H9 (cell line): ENCODE results near the gene MAPKAP1. TPM values are rescaled to one million over a fixed set of nuclear protein-coding genes. Genes with fewer than 3 reads are reported as not detected.

Experiments used
- DNase-seq: peaks from one replicate; pipeline ENCODE4 v3.0.0-alpha.2; 2017
- H2AFZ ChIP-seq: one replicate; pipeline ENCODE4 v1.6.1; 2013; ENCODE audit warnings: mild to moderate bottlenecking, low read length, control low read depth, moderate library complexity
- H2AK5ac ChIP-seq: 2 replicates; pipeline ENCODE4 v1.6.1; 2013; ENCODE audit warnings: low read length, control low read depth, mixed read lengths; ENCODE audit not compliant: insufficient read length
- H2BK120ac ChIP-seq: one replicate; pipeline ENCODE4 v1.6.1; 2013; ENCODE audit warnings: low read depth, mild to moderate bottlenecking, low read length, control low read depth, inconsistent platforms; ENCODE audit not compliant: poor library complexity, severe bottlenecking
- H2BK12ac ChIP-seq: 2 replicates; pipeline ENCODE4 v1.6.1; 2013; ENCODE audit warnings: low read length, control low read depth, mixed read lengths, low read depth; ENCODE audit not compliant: insufficient read length
- H2BK15ac ChIP-seq: 2 replicates; pipeline ENCODE4 v1.6.1; 2013; ENCODE audit warnings: low read depth, low read length, control low read depth
- H2BK20ac ChIP-seq: one replicate; pipeline ENCODE4 v1.6.1; 2013; ENCODE audit warnings: low read depth, mild to moderate bottlenecking, low read length, control low read depth, inconsistent platforms; ENCODE audit not compliant: poor library complexity, severe bottlenecking
- H2BK5ac ChIP-seq: 2 replicates; pipeline ENCODE4 v1.6.1; 2013; ENCODE audit warnings: low read length, control low read depth, mixed read lengths; ENCODE audit not compliant: insufficient read length
- H3K14ac ChIP-seq: 2 replicates; pipeline ENCODE4 v1.6.1; 2013; ENCODE audit warnings: low read length, control low read depth; ENCODE audit not compliant: insufficient read depth
- H3K18ac ChIP-seq: 2 replicates; pipeline ENCODE4 v1.6.1; 2013; ENCODE audit warnings: low read depth, mild to moderate bottlenecking, mixed read lengths, low read length, control low read depth; ENCODE audit not compliant: insufficient read length
- H3K23ac ChIP-seq: 2 replicates; pipeline ENCODE4 v1.6.1; 2013; ENCODE audit warnings: low read length, control low read depth, mixed read lengths, low read depth; ENCODE audit not compliant: insufficient read length
- H3K23me2 ChIP-seq: 2 replicates; pipeline ENCODE4 v1.6.1; 2013; ENCODE audit warnings: low read depth, mild to moderate bottlenecking, mixed read lengths, low read length, control low read depth; ENCODE audit not compliant: insufficient read length, poor library complexity, severe bottlenecking
- H3K27ac ChIP-seq: 2 replicates; pipeline ENCODE4 v1.5.1; 2013; ENCODE audit warnings: low read length, control low read depth, mixed read lengths, low read depth; ENCODE audit not compliant: insufficient read length
- H3K27me3 ChIP-seq: 2 replicates; pipeline ENCODE4 v1.6.1; 2013; ENCODE audit warnings: low read length, control low read depth, inconsistent platforms; ENCODE audit not compliant: insufficient read depth
- H3K4ac ChIP-seq: 2 replicates; pipeline ENCODE4 v1.6.1; 2013; ENCODE audit warnings: low read depth, mild to moderate bottlenecking, control low read depth, inconsistent platforms, low read length, moderate library complexity
- H3K4me1 ChIP-seq: 2 replicates; pipeline ENCODE4 v1.6.1; 2013; ENCODE audit warnings: low read length, control low read depth, inconsistent platforms; ENCODE audit not compliant: insufficient read depth
- H3K4me2 ChIP-seq: 2 replicates; pipeline ENCODE4 v1.6.1; 2013; ENCODE audit warnings: low read length, control low read depth, mixed read lengths; ENCODE audit not compliant: insufficient read length, insufficient read depth
- H3K56ac ChIP-seq: 2 replicates; pipeline ENCODE4 v1.6.1; 2013; ENCODE audit warnings: low read depth, mild to moderate bottlenecking, mixed read lengths, low read length, control low read depth; ENCODE audit not compliant: insufficient read length
- H3K79me1 ChIP-seq: 2 replicates; pipeline ENCODE4 v1.6.1; 2013; ENCODE audit warnings: low read depth, mild to moderate bottlenecking, moderate library complexity, low read length, control low read depth, inconsistent platforms; ENCODE audit not compliant: insufficient read depth, poor library complexity, severe bottlenecking
- H3K79me2 ChIP-seq: 2 replicates; pipeline ENCODE4 v1.6.1; 2013; ENCODE audit warnings: low read length, control low read depth, inconsistent platforms; ENCODE audit not compliant: insufficient read depth
- H3K9ac ChIP-seq: 2 replicates; pipeline ENCODE4 v1.6.1; 2013; ENCODE audit warnings: low read length, control low read depth, mixed read lengths; ENCODE audit not compliant: insufficient read length; ENCODE audit errors: extremely low read depth
- H3K9me3 ChIP-seq: one replicate; pipeline ENCODE4 v1.6.1; 2013; ENCODE audit warnings: low read depth, low read length, inconsistent platforms; ENCODE audit not compliant: control insufficient read depth
- H3T11ph ChIP-seq: one replicate; pipeline ENCODE4 v1.6.1; 2013; ENCODE audit warnings: mild to moderate bottlenecking, low read length, control low read depth, inconsistent platforms
- H4K20me1 ChIP-seq: one replicate; pipeline ENCODE4 v1.6.1; 2013; ENCODE audit not compliant: control insufficient read depth, insufficient read length, insufficient read depth
- H4K5ac ChIP-seq: 2 replicates; pipeline ENCODE4 v1.6.1; 2013; ENCODE audit warnings: low read depth, mild to moderate bottlenecking, mixed read lengths, low read length, control low read depth; ENCODE audit not compliant: insufficient read length
- H4K8ac ChIP-seq: replicated peaks from 2 replicates; pipeline ENCODE4 v1.6.1; 2013; ENCODE audit warnings: low read length, control low read depth, mixed read lengths, low read depth; ENCODE audit not compliant: insufficient read length
- H4K91ac ChIP-seq: 2 replicates; pipeline ENCODE4 v1.6.1; 2013; ENCODE audit warnings: low read depth, mild to moderate bottlenecking, moderate library complexity, mixed read lengths, low read length, control low read depth; ENCODE audit not compliant: insufficient read length
- H3K27ac Mint-ChIP-seq, 3 experiments: 2 replicates in 2 of 3; 3 replicates in 1 of 3; pipeline ENCODE4 v1.8.0; 2020 to 2021; ENCODE audit warnings: mixed read lengths in 3 of 3, mild to moderate bottlenecking in 1 of 3, moderate library complexity in 1 of 3
- H3K27me3 Mint-ChIP-seq: 2 replicates; pipeline ENCODE4 v1.8.0; 2021; ENCODE audit warnings: low read depth, mild to moderate bottlenecking, moderate library complexity, mixed read lengths
- H3K36me3 Mint-ChIP-seq, 3 experiments: 2 replicates in 2 of 3; 3 replicates in 1 of 3; pipeline ENCODE4 v1.8.0; 2020 to 2021; ENCODE audit warnings: low read depth in 3 of 3, mixed read lengths in 3 of 3; ENCODE audit not compliant: insufficient read depth in 1 of 3
- H3K4me1 Mint-ChIP-seq, 2 experiments: 2 replicates each; pipeline ENCODE4 v1.8.0; 2020; ENCODE audit warnings: mixed read lengths in 2 of 2
- H3K4me3 Mint-ChIP-seq, 2 experiments: 2 replicates in 1 of 2; 3 replicates in 1 of 2; pipeline ENCODE4 v1.8.0; 2020 to 2021; ENCODE audit warnings: mild to moderate bottlenecking in 2 of 2, mixed read lengths in 2 of 2, moderate library complexity in 1 of 2
- H3K9me3 Mint-ChIP-seq, 2 experiments: 2 replicates in 1 of 2; 3 replicates in 1 of 2; pipeline ENCODE4 v1.8.0; 2020; ENCODE audit warnings: mild to moderate bottlenecking in 2 of 2, mixed read lengths in 2 of 2, moderate library complexity in 1 of 2
- WGBS: extraction: QIAGEN DNeasy Blood & Tissue Kit; methylation state at CpG from one replicate; pipeline ENCODE4 v1.1.7; 2013; ENCODE audit warnings: missing lambda C conversion rate, low lambda C conversion rate, mixed read lengths; ENCODE audit not compliant: insufficient read length; ENCODE audit errors: extremely low coverage; 5-methylcytosine and 5-hydroxymethylcytosine counted together
- total RNA-seq: library from RNA; stranded (reverse); gene quantifications from 2 replicates; pipeline ENCODE4 v1.2.1, GENCODE V29; 2021
- TF ChIP-seq, protein P1 (sequence below): fragments of 200-600 bp; sonication (generic); conservative IDR thresholded peaks from 3 replicates; pipeline ENCODE4 v1.8.0; 2021; ENCODE audit warnings: antibody characterized with exemption, mild to moderate bottlenecking

MAPKAP1 gene
- total RNA-seq, 1 experiment from 2014 or later, result 97.0 TPM

DNA sequence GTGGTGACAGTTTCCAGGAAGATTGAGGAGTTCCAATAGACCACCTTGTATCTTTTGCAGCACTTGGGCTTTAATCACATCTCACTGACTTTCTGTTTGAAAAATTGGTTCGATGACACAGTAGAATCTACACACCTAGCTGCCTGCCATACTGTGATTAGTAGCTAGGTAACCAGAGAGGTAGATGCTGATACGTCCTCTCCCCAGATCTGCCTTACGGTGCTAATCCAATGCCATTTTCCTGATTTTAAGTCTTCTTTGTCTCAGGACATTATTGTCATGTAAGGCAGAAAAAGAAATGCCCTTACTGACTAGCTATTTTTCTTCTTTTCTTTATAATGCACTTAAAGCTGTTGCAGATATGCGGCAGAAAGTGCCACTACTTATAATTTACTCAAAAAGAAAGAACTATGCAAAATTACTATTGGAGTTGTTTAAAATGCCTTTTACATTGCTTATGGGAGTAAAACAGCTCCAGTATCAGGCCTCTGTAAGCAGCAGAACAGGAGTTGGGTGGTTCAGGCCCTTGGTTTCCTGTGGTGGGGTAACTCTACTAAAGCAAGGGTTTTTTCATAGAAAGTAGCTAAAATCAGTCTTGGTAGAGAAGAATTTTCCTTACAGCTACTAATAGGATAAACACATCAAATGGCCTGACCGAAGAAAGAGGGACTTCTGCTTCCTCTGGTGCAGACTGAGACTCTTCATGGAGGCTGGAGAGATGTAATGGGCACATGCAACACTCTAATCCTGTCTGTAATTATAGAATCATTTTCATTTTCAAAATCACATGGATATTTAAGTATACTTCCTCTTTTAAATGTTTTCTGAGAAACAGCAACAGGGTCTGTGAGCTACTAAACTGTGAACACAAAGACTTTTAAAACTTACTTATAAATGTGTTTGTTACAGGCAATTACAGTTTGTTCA, 177.2 kb downstream of the MAPKAP1 start:
- Histone ChIP-seq H3K79me2 (no peaks in the 10 kb centered on the region), H3K4ac (no peak overlapping the region), H3K14ac (no peak overlapping the region), H3K9me3 (no peaks in the 10 kb centered on the region), H3K23ac (no peak overlapping the region), H3K56ac (no peak overlapping the region), H3K23me2 (no peaks in the 10 kb centered on the region), H3K4me1 (peaks cover 1% of the 10 kb centered on the region; the same call in 1 of the 2 replicates), H3K9ac (no peak overlapping the region), H2BK15ac (no peak overlapping the region), H3K27me3 (no peaks in the 10 kb centered on the region), H2BK5ac (no peak overlapping the region), H2BK12ac (no peak overlapping the region), H4K5ac (no peak overlapping the region), H4K91ac (no peak overlapping the region), H2AK5ac (no peak overlapping the region), H3K18ac (no peak overlapping the region), H2AFZ (no peak overlapping the region), H3K79me1 (no peaks in the 10 kb centered on the region), H3T11ph (no peak overlapping the region), H2BK20ac (no peak overlapping the region), H4K20me1 (no peaks in the 10 kb centered on the region), H3K27ac (no peak overlapping the region), H3K4me2 (no peak overlapping the region), H4K8ac (no peak overlapping the region), H2BK120ac (no peak overlapping the region)
- H3K27ac Mint-ChIP-seq, result peak overlapping the region in 2 of 3 experiments; percentile 46 to 63; a peak in 2 of 7 replicates
- WGBS, result no CpG with 5 or more reads among the region's 5 CpGs
- H3K36me3 Mint-ChIP-seq, result no peaks in the 10 kb centered on the region
- no peaks in the 10 kb centered on the region for H3K27me3 Mint-ChIP-seq
- DNase-seq, result no peak
- peaks cover 31 to 39% of the 10 kb centered on the region in 2 experiments for H3K4me1 Mint-ChIP-seq
- H3K4me3 Mint-ChIP-seq, result no peak overlapping the region
- H3K9me3 Mint-ChIP-seq, result no peaks in the 10 kb centered on the region
- TF ChIP-seq, protein P1, sequence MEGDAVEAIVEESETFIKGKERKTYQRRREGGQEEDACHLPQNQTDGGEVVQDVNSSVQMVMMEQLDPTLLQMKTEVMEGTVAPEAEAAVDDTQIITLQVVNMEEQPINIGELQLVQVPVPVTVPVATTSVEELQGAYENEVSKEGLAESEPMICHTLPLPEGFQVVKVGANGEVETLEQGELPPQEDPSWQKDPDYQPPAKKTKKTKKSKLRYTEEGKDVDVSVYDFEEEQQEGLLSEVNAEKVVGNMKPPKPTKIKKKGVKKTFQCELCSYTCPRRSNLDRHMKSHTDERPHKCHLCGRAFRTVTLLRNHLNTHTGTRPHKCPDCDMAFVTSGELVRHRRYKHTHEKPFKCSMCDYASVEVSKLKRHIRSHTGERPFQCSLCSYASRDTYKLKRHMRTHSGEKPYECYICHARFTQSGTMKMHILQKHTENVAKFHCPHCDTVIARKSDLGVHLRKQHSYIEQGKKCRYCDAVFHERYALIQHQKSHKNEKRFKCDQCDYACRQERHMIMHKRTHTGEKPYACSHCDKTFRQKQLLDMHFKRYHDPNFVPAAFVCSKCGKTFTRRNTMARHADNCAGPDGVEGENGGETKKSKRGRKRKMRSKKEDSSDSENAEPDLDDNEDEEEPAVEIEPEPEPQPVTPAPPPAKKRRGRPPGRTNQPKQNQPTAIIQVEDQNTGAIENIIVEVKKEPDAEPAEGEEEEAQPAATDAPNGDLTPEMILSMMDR, result no peak
